ENCODE data around the gene TMEM132D.

TMEM132D gene

GRCh38 chr12:129750421-129750820 lies 153.4 kb downstream of the TMEM132D start:
- no peak for DNase-seq (ENCODE audit: low read depth in 1 of 2, low spot score in 1 of 2)

- DNase-seq (ENCODE audit: low read depth in 1 of 2, low spot score in 1 of 2) = no peak
Measured at GRCh38 chr12:129746318-129746717, 157.5 kb downstream of the TMEM132D start.

- DNase-seq (ENCODE audit: low read depth in 1 of 2, low spot score in 1 of 2) = no peak
Measured at GRCh38 chr12:129729170-129729569, 174.7 kb downstream of the TMEM132D start.

- DNase-seq (ENCODE audit: low read depth in 1 of 2, low spot score in 1 of 2) = no peak
Measured at GRCh38 chr12:129727100-129727499, 176.7 kb downstream of the TMEM132D start.

GRCh38 chr12:129723260-129723659 lies 180.6 kb downstream of the TMEM132D start:
- no peak for DNase-seq (ENCODE audit: low read depth in 1 of 2, low spot score in 1 of 2)

- DNase-seq (ENCODE audit: low read depth in 1 of 2, low spot score in 1 of 2) = no peak
Measured at GRCh38 chr12:129720618-129721017, 183.2 kb downstream of the TMEM132D start.

GRCh38 chr12:129719416-129719815 lies 184.4 kb downstream of the TMEM132D start:
- DNase-seq (ENCODE audit: low read depth in 1 of 2, low spot score in 1 of 2) = no peak

- no peak for DNase-seq (ENCODE audit: low read depth in 1 of 2, low spot score in 1 of 2)
Measured at GRCh38 chr12:129717438-129717837, 186.4 kb downstream of the TMEM132D start.

GRCh38 chr12:129716825-129717224 lies 187.0 kb downstream of the TMEM132D start:
- no peak for DNase-seq (ENCODE audit: low read depth in 1 of 2, low spot score in 1 of 2)

- DNase-seq (ENCODE audit: low read depth in 1 of 2, low spot score in 1 of 2) = no peak
Measured at GRCh38 chr12:129706716-129707115, 197.1 kb downstream of the TMEM132D start.

GRCh38 chr12:129704232-129704830 lies 199.5 kb downstream of the TMEM132D start:
- no peak for DNase-seq (ENCODE audit: low read depth in 1 of 2, low spot score in 1 of 2)

GRCh38 chr12:129701631-129702101 lies 202.2 kb downstream of the TMEM132D start:
- DNase-seq (ENCODE audit: low read depth in 1 of 2, low spot score in 1 of 2) = no peak

- no peak for DNase-seq (ENCODE audit: low read depth in 1 of 2, low spot score in 1 of 2)
Measured at GRCh38 chr12:129700036-129700435, 203.8 kb downstream of the TMEM132D start.

- no peak for DNase-seq (ENCODE audit: low read depth in 1 of 2, low spot score in 1 of 2)
Measured at GRCh38 chr12:129696926-129697325, 206.9 kb downstream of the TMEM132D start.

GRCh38 chr12:129696405-129696804 lies 207.4 kb downstream of the TMEM132D start:
- DNase-seq (ENCODE audit: low read depth in 1 of 2, low spot score in 1 of 2) = no peak

GRCh38 chr12:129693731-129694130 lies 210.1 kb downstream of the TMEM132D start:
- DNase-seq (ENCODE audit: low read depth in 1 of 2, low spot score in 1 of 2) = no peak

- no peak for DNase-seq (ENCODE audit: low read depth in 1 of 2, low spot score in 1 of 2)
Measured at GRCh38 chr12:129687731-129688130, 216.1 kb downstream of the TMEM132D start.

GRCh38 chr12:129681830-129682229 lies 222.0 kb downstream of the TMEM132D start:
- no peak for DNase-seq (ENCODE audit: low read depth in 1 of 2, low spot score in 1 of 2)

- DNase-seq (ENCODE audit: low read depth in 1 of 2, low spot score in 1 of 2) = no peak
Measured at GRCh38 chr12:129681151-129681550, 222.7 kb downstream of the TMEM132D start.

GRCh38 chr12:129676411-129676810 lies 227.4 kb downstream of the TMEM132D start:
- DNase-seq (ENCODE audit: low read depth in 1 of 2, low spot score in 1 of 2) = no peak

GRCh38 chr12:129675947-129676346 lies 227.9 kb downstream of the TMEM132D start:
- DNase-seq (ENCODE audit: low read depth in 1 of 2, low spot score in 1 of 2) = no peak

GRCh38 chr12:129675496-129675895 lies 228.3 kb downstream of the TMEM132D start:
- DNase-seq (ENCODE audit: low read depth in 1 of 2, low spot score in 1 of 2) = no peak

- no peak for DNase-seq (ENCODE audit: low read depth in 1 of 2, low spot score in 1 of 2)
Measured at GRCh38 chr12:129673806-129674205, 230.0 kb downstream of the TMEM132D start.
